Suprapubic skin (tissue), 4 donors: Measurements from ENCODE around the gene LRRTM4.

Experiments
- EP300 ChIP-seq: sonication (generic); formaldehyde crosslinking; IDR thresholded peaks from one replicate; pipeline ENCODE4 v1.6.1; 2017; ENCODE audit warnings: antibody characterized with exemption
- POLR2A ChIP-seq, 2 donors: fragments of 450-650 bp; IDR thresholded peaks; one replicate each; pipeline ENCODE4 v1.6.1; 2017; ENCODE audit warnings: antibody characterized with exemption in 2 of 2, mild to moderate bottlenecking in 2 of 2, moderate library complexity in 2 of 2
- POLR2AphosphoS5 ChIP-seq, 3 donors: sonication (generic); formaldehyde crosslinking; IDR thresholded peaks; one replicate each; pipeline ENCODE4 v1.6.1; 2017; ENCODE audit warnings: antibody characterized with exemption in 3 of 3
- TF ChIP-seq, protein P1 (sequence below), 2 donors: fragments of 200-600 bp in 1 of 2; fragments of 450-650 bp in 1 of 2; sonication (generic) in 1 of 2; IDR thresholded peaks; one replicate each; pipeline ENCODE4 v1.5.1; 2016 to 2019; ENCODE audit warnings: antibody characterized with exemption in 2 of 2, mild to moderate bottlenecking in 1 of 2, moderate library complexity in 1 of 2

GRCh38 chr2:77538031-77538430 is 15.9 kb upstream of the LRRTM4 start:
- TF ChIP-seq, protein P1, sequence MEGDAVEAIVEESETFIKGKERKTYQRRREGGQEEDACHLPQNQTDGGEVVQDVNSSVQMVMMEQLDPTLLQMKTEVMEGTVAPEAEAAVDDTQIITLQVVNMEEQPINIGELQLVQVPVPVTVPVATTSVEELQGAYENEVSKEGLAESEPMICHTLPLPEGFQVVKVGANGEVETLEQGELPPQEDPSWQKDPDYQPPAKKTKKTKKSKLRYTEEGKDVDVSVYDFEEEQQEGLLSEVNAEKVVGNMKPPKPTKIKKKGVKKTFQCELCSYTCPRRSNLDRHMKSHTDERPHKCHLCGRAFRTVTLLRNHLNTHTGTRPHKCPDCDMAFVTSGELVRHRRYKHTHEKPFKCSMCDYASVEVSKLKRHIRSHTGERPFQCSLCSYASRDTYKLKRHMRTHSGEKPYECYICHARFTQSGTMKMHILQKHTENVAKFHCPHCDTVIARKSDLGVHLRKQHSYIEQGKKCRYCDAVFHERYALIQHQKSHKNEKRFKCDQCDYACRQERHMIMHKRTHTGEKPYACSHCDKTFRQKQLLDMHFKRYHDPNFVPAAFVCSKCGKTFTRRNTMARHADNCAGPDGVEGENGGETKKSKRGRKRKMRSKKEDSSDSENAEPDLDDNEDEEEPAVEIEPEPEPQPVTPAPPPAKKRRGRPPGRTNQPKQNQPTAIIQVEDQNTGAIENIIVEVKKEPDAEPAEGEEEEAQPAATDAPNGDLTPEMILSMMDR (IDR thresholded peaks at IDR 0.05) = no peak
- TF ChIP-seq POLR2A (IDR thresholded peaks at IDR 0.05) (no peak), EP300 (no peak), POLR2AphosphoS5 (IDR thresholded peaks at IDR 0.05) (no peak)
